Measurements from ENCODE around the gene LORICRIN. TPM values are rescaled to one million over a fixed set of nuclear protein-coding genes. Genes with fewer than 3 reads are reported as not detected.

LORICRIN gene
- polyA plus RNA-seq, 2 of the 4 experiments (the other 2 are of a cell fraction), result not detected

GRCh38 chr1:153246825-153247224 lies 12.7 kb upstream of the LORICRIN start (continued):
- TF ChIP-seq RCOR1 (IDR thresholded peaks at IDR 0.05; ENCODE audit: low read depth, low read length) (no peak), SREBF2 (IDR thresholded peaks at IDR 0.05) (no peak)

DNA sequence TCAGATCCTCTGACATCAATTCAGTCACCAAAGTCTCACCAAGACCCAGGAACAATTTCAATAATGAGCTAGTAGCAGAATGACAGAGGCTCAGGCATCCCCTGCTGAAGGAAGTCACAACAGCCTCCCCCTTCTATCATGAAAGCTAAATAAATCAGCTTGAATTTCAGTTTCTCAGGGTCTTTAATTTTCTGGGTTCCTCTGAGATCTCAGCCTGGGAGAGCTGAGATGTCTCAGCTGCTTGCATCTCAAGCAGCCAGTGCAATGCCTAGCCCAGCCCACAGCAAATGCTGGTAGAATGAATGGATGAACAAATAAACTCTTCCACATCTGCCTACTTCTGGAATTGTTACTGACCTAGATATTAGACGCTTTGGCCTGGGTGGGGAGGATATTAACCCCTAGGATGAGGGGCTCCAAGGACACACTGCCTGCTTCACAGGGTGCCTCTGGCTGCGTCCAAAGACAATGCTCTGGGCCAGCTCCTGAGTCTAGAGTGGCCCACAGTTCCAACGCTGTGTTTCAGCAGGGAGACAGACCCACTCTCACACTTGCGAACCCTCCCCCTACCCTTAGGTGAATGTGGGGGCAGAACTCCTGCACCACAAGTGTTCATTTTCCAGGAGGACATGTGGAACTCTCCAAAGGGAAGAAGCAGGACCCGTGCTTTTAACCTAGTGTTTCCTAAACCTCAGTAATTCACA lies 11.2 kb upstream of the LORICRIN start:
- DNase-seq (ENCODE audit: low read depth in 1 of 2, low spot score in 1 of 2) (no peak), FAIRE-seq (no peak), ATAC-seq (no peak)
- Histone ChIP-seq H3K27ac (no peak overlapping the region), H3K4me3 (no peak overlapping the region), H3K9me3 (no peaks in the 10 kb centered on the region), H3K4me1 (no peaks in the 10 kb centered on the region), H3K4me2 (no peak overlapping the region)
- TF ChIP-seq NPAS2 (CRISPR knock-in tag; IDR thresholded peaks at IDR 0.05; ENCODE audit: borderline replicate concordance), result no peak
- no peak for TF ChIP-seq RAD21 (conservative IDR thresholded peaks at IDR 0.05 in 1 of 2, IDR thresholded peaks at IDR 0.05 in 1 of 2)
- TF ChIP-seq E2F6 (IDR thresholded peaks at IDR 0.05; ENCODE audit: borderline replicate concordance, low read depth), result no peak
- TF ChIP-seq POLR2A (IDR thresholded peaks at IDR 0.05; ENCODE audit: low read length), result no peak
- no peak for TF ChIP-seq CBX8 (IDR thresholded peaks at IDR 0.05)
- no peak for TF ChIP-seq KDM5A (IDR thresholded peaks at IDR 0.05)
- TF ChIP-seq, protein P1, sequence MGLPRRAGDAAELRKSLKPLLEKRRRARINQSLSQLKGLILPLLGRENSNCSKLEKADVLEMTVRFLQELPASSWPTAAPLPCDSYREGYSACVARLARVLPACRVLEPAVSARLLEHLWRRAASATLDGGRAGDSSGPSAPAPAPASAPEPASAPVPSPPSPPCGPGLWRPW (IDR thresholded peaks at IDR 0.05), result no peak
- TF ChIP-seq RNF2 (IDR thresholded peaks at IDR 0.05; ENCODE audit: borderline replicate concordance, low read depth), result no peak
- TF ChIP-seq ZNF302 (CRISPR knock-in tag; IDR thresholded peaks at IDR 0.05), result no peak
- no peak for TF ChIP-seq FOSB (CRISPR knock-in tag; IDR thresholded peaks at IDR 0.05)
- TF ChIP-seq, protein P2, sequence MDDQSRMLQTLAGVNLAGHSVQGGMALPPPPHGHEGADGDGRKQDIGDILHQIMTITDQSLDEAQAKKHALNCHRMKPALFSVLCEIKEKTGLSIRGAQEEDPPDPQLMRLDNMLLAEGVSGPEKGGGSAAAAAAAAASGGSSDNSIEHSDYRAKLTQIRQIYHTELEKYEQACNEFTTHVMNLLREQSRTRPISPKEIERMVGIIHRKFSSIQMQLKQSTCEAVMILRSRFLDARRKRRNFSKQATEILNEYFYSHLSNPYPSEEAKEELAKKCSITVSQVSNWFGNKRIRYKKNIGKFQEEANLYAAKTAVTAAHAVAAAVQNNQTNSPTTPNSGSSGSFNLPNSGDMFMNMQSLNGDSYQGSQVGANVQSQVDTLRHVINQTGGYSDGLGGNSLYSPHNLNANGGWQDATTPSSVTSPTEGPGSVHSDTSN (IDR thresholded peaks at IDR 0.05), result no peak
- no peak for TF ChIP-seq BHLHE40 (IDR thresholded peaks at IDR 0.05; ENCODE audit: low read depth, low read length)
- no peak for TF ChIP-seq ZC3H11A (IDR thresholded peaks at IDR 0.05)
- TF ChIP-seq TFCP2L1 (CRISPR knock-in tag; IDR thresholded peaks at IDR 0.05), result no peak
- TF ChIP-seq, protein P3, sequence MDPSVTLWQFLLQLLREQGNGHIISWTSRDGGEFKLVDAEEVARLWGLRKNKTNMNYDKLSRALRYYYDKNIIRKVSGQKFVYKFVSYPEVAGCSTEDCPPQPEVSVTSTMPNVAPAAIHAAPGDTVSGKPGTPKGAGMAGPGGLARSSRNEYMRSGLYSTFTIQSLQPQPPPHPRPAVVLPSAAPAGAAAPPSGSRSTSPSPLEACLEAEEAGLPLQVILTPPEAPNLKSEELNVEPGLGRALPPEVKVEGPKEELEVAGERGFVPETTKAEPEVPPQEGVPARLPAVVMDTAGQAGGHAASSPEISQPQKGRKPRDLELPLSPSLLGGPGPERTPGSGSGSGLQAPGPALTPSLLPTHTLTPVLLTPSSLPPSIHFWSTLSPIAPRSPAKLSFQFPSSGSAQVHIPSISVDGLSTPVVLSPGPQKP (IDR thresholded peaks at IDR 0.05; ENCODE audit: low read depth, low read length), result no peak
- TF ChIP-seq JUN (IDR thresholded peaks at IDR 0.05), result no peak
- no peak for TF ChIP-seq KDM1A (IDR thresholded peaks at IDR 0.05; ENCODE audit: low read depth)
- TF ChIP-seq RCOR1 (IDR thresholded peaks at IDR 0.05; ENCODE audit: low read depth, low read length), result no peak
- TF ChIP-seq RARB (CRISPR knock-in tag; IDR thresholded peaks at IDR 0.05), result no peak
- TF ChIP-seq RFX5 (IDR thresholded peaks at IDR 0.05), result no peak
- ChIA-PET CTCF (interaction anchor here (1.0 kb wide), 3 partner anchors 9 to 39 kb away, joined by 3 to 4 read pairs (median 3); partner anchors contain the start of gene LORICRIN), POLR2A (no interaction called here)
- WGBS (ENCODE audit: missing lambda C conversion rate), result 3% methylated on average over 5 of the region's 5 CpGs

- DNase-seq (ENCODE audit: low read depth in 1 of 2, low spot score in 1 of 2) (no peak), FAIRE-seq (no peak), ATAC-seq (no peak)
- Histone ChIP-seq H3K9me3 (no peaks in the 10 kb centered on the region), H3K4me1 (no peaks in the 10 kb centered on the region), H3K4me2 (no peak overlapping the region), H3K4me3 (no peak overlapping the region), H3K27ac (no peak overlapping the region)
- ChIA-PET CTCF (interaction anchor here (1.2 to 1.3 kb wide), 2 partner anchors 19 to 58 kb away, joined by 3 read pairs; no protein-coding TSS in a partner anchor), POLR2A (no interaction called here)
- 0% methylated on average over 1 of the region's 1 CpG for WGBS (ENCODE audit: missing lambda C conversion rate)
- TF ChIP-seq CHD4 (IDR thresholded peaks at IDR 0.05; ENCODE audit: borderline replicate concordance) (no peak), POLR2AphosphoS2 (conservative IDR thresholded peaks at IDR 0.05; ENCODE audit: low read length) (no peak), RCOR1 (IDR thresholded peaks at IDR 0.05; ENCODE audit: low read depth, low read length) (no peak), FOSB (CRISPR knock-in tag; IDR thresholded peaks at IDR 0.05) (no peak), EP300 (IDR thresholded peaks at IDR 0.05) (no peak), E2F6 (IDR thresholded peaks at IDR 0.05; ENCODE audit: borderline replicate concordance, low read depth) (no peak), NFE2L2 (conservative IDR thresholded peaks at IDR 0.05; ENCODE audit: low read length) (no peak), ZFP36 (IDR thresholded peaks at IDR 0.05; ENCODE audit: borderline replicate concordance, partially characterized antibody) (no peak), MAX (IDR thresholded peaks at IDR 0.05) (no peak), RNF2 (IDR thresholded peaks at IDR 0.05; ENCODE audit: borderline replicate concordance, low read depth) (no peak), MAFK (IDR thresholded peaks at IDR 0.05; ENCODE audit: partially characterized antibody) (no peak), ESRRA (IDR thresholded peaks at IDR 0.05; ENCODE audit: borderline replicate concordance, low read length) (no peak), HOXB13 (CRISPR knock-in tag; IDR thresholded peaks at IDR 0.05; ENCODE audit: low read depth) (no peak), HOXA7 (CRISPR knock-in tag; IDR thresholded peaks at IDR 0.05) (no peak), EHF (CRISPR knock-in tag; IDR thresholded peaks at IDR 0.05) (no peak)
- TF ChIP-seq, protein P4, sequence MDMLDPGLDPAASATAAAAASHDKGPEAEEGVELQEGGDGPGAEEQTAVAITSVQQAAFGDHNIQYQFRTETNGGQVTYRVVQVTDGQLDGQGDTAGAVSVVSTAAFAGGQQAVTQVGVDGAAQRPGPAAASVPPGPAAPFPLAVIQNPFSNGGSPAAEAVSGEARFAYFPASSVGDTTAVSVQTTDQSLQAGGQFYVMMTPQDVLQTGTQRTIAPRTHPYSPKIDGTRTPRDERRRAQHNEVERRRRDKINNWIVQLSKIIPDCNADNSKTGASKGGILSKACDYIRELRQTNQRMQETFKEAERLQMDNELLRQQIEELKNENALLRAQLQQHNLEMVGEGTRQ (IDR thresholded peaks at IDR 0.05), result no peak
Measured at GRCh38 chr1:153250166-153250565, 9.3 kb upstream of the LORICRIN start.

Measured in A549 (cell line).